ENCODE measurements around the gene MLPH.

- TF ChIP-seq CTCF (conservative IDR thresholded peaks at IDR 0.05; ENCODE audit: low read length) (no peak), EZH2phosphoT487 (IDR thresholded peaks at IDR 0.05; ENCODE audit: borderline replicate concordance) (no peak)
Observed at GRCh38 chr2:237547841-237548416, 60.9 kb downstream of the MLPH start.
